Eye (tissue), 1 donor: ENCODE data around the gene SMIM36.
A peak's percentile ranks its signal among the peaks of the same experiment; 100 is the strongest.
"Not testable (repeated sequence)": the region's sequence is repeated elsewhere in the genome, so short reads cannot be mapped to it uniquely, and the experiment has no call there.

Experiments used
- DNase-seq: peaks from one replicate; pipeline ENCODE4 v3.0.0-alpha.2; 2015

The SMIM36 gene

DNA sequence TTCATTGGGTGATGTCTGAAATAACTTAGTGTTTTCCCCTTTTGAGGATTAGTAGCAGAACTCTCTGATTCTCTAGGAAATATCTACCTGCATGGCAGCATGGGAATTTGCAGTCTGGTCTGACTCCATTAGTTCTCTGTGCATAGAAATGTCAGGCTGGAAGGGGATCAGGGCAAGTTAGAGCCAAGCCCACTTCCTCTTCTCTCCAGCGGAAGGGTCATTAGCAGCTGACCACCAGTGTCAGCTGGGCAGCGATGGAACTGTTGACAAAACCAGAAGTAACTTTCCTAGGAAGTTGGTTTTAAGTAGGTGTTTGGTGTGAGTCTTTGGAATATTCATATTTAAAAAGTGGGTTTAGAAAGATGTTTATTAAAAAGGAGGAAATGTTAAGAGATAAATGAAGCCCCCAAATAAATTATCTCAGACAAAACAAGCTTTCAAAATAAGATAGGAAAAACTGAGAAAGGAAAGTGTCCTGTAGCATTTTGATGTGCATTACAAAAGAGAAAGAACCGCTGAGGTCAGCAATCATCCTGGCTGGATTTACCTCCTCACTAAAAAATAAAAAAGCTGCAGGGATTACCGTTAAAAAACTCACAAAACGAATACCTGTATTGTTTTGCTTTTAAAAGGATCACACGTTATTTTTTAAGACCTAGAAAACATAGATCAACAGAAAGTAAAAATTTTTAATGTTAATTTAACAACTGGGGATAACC is 57.3 kb downstream of the SMIM36 start:
- no peak for DNase-seq

- DNase-seq = peak; percentile 30
Observed at GRCh38 chr17:55452139-55452790, 59.0 kb downstream of the SMIM36 start.

DNA sequence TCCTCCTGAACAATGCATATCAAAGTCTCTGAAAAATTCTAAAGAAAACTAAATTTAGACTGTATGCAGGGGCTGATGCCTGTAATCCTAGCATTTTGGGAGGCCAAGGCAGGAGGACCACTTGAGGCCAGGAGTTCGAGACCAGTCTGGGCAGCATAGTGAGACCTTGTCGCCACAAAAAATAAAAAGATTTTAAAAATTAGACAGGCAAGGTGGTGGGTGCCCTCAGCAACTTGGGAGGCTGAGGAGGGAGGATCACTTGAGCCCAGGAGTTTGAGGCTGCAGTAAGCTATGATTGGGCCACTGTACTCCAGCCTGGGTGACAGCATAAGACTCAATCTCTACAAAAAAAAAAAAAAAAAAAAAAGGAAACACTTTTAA is 59.5 kb downstream of the SMIM36 start:
- no peak for DNase-seq

- peak; percentile 35 for DNase-seq
Observed at GRCh38 chr17:55451203-55451641, 60.0 kb downstream of the SMIM36 start.

DNA sequence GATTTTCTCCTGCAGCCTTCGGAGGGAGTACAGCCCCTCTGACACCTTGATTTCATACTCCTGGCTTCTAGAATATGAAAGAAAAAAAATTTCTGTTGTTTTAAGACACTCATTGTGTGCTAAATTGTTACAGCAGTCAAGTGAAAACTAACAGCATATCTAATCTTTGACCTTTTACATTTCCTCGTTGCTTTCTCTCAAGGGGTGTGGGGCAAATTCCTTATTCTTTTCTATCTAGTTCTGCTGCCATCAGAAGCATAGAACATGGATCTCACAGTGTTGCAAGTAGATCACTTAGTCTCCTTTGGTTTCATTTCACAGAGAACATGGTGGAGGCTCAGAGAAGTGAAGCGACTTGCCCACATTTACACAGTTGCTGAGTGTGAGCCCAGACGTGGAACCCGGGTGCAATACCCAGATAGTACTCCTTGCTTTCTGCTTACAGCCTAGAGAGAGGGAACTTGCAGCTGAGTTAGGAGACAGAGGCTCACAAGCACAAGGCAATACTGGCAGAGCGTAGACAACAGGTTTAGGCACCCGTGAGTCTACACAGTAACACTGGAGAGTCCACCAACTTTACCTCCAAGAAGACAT is 60.9 kb downstream of the SMIM36 start:
- no peak for DNase-seq

DNA sequence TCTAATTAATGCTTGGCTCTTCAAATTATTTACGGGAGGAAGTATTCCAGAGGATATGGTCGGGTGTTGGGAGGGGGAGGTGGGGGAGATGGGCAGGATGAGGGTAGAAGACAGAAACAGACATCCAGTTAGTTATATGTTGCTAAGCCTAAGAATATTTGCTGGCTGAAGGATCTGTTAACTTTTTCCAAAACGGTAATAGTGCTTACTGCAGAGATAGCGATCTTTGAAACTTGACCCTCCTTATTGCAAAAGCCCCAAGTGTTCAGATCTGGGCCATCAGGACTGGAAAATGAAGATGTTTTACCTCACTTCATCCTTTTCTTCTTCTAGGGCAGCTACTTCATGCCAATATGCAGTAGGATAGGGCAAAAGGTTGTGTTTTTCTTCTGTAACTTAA is 62.6 kb downstream of the SMIM36 start:
- DNase-seq = no peak

- DNase-seq = no peak
Observed at GRCh38 chr17:55446581-55447205, 64.6 kb downstream of the SMIM36 start.

- DNase-seq = not testable (repeated sequence)
Observed at GRCh38 chr17:55446004-55446403, 65.2 kb downstream of the SMIM36 start.

- no peak for DNase-seq
Observed at GRCh38 chr17:55444471-55445441, 66.5 kb downstream of the SMIM36 start.

- no peak for DNase-seq
Observed at GRCh38 chr17:55443904-55444303, 67.3 kb downstream of the SMIM36 start.

DNA sequence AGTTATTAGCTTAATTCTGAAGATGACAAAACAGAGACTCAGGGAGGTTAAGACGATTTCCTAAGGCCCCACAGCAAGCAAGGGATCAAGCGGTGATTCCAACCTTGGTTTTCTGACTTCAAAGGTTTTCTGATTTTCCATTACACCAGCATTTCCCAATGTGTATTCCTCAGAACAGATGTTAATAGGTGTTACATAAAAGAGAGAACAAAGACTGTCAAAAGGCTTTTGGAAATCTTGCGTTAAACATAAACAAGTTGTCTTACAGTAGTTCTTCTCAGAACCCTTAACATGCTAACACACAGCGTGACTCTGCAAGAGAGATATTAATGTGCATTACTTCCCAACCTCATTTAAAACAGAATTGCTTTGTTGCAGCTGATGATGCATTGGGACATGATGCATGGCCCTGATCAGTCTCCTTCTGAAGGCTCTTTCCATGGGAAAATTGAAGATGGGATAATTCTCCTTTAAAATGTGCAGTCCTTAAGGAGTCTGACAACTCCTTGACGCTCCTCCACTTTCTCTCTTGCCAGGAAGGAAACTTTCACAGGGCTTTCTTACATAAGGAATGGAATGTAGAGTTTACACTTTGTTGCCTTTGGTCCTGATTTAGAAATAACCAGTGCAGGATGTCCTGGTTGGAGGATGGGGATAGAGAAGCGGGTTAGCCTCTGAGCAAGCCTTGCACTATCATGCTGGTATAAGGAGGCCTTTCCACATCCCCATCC is 68.1 kb downstream of the SMIM36 start:
- no peak for DNase-seq

- DNase-seq = no peak
Observed at GRCh38 chr17:55442462-55442861, 68.8 kb downstream of the SMIM36 start.

- DNase-seq = no peak
Observed at GRCh38 chr17:55441544-55441943, 69.7 kb downstream of the SMIM36 start.

- no peak for DNase-seq
Observed at GRCh38 chr17:55440391-55440790, 70.9 kb downstream of the SMIM36 start.

GRCh38 chr17:55437159-55437605 is 74.1 kb downstream of the SMIM36 start:
- peak; percentile 81 for DNase-seq

DNA sequence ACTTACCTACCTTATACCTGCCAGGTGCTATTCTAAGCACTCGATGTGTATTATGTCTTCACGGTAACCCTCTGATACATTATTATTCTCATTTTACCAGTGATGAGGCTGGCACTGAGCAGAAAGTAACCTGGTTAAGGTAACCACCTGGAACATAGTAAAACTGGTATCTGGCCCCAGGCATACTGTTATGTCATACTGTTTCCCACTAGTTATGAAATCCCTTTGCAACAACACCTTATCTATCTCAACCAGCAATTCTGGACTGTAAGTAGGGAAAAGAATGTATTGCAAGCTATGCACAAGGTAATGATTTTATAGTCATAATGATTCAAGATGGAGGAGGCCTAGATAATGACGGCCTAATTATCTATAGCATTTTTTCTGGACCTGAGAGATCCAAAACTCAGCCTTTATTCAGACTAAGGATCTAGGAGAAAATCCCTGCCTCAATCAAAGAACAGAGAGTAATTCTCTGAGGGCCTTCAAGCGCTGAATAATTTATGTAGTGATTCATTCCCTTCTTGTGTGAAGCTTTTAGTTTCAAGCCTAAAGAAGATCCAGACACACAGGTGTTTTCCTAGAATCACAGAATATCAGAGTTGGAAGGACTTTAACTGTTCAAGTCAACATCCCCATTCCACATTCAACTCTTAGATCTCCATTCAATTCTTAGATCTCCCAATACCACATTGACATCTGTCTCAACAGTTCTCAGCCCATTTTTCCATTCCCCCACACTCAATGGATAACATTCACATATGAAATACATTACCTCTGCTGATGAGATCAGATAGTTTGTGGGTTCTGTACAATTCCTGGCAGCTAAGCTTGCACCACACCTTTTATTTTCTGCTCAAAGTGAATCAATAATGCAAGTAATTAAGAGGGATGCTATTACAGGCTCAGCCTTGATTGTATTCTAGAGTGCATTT is 74.8 kb downstream of the SMIM36 start:
- DNase-seq = peak; percentile 76

- no peak for DNase-seq
Observed at GRCh38 chr17:55435408-55435807, 75.8 kb downstream of the SMIM36 start.

DNA sequence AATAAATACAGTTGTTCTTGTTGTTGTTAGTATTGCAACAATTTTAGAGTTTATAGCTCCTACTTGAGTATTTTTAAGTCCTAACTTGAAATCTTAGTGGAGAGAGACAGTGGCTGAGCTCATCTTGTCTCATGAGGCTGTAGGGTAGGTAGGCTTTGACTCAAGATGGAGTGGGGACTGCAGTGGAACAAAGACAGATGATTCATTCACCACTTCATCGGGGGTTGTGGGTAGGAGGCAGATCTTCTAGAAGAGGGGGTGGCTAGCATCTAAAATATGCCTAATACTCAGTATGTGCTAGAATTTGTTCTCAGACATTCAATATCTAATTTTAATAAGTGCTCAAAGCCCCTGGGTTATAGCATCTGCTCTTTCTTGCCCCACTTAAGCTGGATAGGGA is 76.5 kb downstream of the SMIM36 start:
- no peak for DNase-seq

- DNase-seq = peak; percentile 22
Observed at GRCh38 chr17:55433629-55434422, 77.4 kb downstream of the SMIM36 start.
